D721Med (cell line): ENCODE results near the gene RASA2.

Experiments
- DNase-seq: peaks from one replicate; pipeline ENCODE4 v3.0.0; 2011; ENCODE audit warnings: low spot score; ENCODE audit not compliant: insufficient read length
- FAIRE-seq: peaks from 2 replicates; lab custom pipeline; 2011; peaks lifted over from hg19 to GRCh38; lab: Jason Lieb, UNC
- TF ChIP-seq, protein P1 (sequence below): IDR thresholded peaks from 2 replicates; pipeline ENCODE4 v1.5.1; 2012; ENCODE audit warnings: mild to moderate bottlenecking, control low read depth; ENCODE audit not compliant: insufficient read depth; ENCODE audit errors: missing control alignments

The RASA2 gene

DNA sequence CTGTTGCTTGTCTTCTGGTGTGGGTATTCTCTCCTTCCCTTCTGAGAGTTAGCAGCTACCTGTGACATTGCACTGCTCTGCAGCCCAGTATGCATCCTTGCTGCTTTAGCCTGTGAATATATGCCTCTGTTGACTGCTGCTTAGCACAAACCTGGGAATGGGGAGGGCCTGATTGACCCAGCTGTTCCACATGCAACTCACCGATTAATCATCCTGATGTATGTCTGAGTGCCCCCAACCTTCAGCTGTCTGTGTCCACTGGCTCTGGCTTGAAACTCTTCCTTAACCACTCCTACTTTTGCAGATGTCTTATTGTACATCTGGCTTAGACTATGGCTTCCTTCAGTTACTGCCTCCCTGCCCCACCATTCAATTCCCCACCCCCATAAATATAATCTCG, 119.1 kb downstream of the RASA2 start:
- FAIRE-seq (no peak), DNase-seq (no peak)
- TF ChIP-seq, protein P1, sequence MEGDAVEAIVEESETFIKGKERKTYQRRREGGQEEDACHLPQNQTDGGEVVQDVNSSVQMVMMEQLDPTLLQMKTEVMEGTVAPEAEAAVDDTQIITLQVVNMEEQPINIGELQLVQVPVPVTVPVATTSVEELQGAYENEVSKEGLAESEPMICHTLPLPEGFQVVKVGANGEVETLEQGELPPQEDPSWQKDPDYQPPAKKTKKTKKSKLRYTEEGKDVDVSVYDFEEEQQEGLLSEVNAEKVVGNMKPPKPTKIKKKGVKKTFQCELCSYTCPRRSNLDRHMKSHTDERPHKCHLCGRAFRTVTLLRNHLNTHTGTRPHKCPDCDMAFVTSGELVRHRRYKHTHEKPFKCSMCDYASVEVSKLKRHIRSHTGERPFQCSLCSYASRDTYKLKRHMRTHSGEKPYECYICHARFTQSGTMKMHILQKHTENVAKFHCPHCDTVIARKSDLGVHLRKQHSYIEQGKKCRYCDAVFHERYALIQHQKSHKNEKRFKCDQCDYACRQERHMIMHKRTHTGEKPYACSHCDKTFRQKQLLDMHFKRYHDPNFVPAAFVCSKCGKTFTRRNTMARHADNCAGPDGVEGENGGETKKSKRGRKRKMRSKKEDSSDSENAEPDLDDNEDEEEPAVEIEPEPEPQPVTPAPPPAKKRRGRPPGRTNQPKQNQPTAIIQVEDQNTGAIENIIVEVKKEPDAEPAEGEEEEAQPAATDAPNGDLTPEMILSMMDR, result no peak

DNA sequence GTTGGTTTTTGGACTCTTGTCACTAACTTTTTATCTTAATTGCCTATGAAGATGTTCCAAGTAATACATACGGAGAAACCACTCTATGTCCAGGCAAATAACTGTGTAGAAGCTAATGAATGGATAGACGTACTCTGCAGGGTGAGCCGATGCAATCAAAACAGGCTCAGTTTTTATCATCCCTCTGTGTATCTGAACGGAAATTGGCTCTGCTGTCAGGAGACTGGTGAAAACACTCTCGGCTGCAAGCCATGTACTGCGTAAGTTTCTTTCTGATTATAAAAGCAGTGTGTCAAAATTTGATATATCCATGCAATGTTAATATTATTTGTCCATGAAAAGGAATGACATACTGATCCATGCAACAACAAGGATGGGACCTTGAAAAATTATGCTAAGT, 121.6 kb downstream of the RASA2 start:
- FAIRE-seq (no peak), DNase-seq (no peak)
- TF ChIP-seq, protein P1, result no peak

DNA sequence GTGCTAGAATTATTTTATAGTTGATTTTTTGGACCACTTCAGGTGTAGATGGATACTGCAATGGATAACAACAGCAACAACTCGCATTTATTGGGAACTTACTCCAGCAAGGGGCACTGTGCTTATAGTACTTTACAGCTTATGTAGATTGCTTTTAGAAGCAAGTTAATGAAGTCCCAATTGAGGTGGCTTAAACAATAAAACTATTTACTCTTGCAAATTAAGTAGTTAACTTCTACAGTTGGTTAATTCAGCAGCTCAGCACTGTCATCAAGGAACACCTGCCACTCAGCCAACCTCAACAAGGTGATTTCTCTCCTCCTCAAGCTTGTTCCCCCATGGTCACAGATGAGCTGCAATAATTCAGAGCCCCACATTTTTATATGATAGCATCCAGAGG, 124.1 kb downstream of the RASA2 start:
- TF ChIP-seq, protein P1, result no peak
- FAIRE-seq (no peak), DNase-seq (no peak)

DNA sequence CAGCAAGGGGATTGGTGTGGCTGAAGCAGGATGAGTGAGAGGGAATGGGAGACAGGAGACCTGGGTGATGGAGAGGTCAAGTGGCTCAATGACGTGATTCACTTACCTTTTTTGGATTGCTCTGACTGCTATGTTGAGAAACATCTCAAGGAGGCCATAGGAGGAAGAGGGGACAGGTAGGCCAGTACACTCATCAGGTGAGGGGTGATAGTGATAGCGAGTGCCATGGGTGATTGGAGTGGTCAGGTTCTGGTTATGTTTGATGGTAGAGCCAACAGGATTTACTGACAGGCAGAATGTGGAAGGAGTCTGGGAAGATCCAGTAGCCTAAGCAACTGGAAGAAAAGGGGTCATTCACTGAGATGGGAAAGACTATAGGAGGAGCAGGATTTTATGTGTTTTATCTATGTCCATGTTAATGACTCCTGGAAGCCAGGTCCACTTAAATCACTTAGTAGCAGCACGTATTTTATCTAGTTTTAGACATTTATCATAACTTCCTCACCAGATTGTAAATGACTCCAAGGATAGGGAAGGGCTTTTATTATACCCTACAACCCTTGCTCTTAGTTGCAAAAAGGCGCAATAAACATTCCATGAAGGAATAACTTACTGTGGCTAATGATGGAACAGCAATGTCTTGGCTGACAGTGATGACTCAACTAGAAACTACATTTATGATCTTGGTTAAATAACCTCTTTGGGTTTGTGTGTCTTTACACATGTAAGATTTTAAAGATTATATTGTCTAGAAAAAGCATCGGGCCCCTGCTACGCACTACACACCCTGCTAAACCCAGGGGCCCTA, 131.5 kb downstream of the RASA2 start:
- DNase-seq (no peak), FAIRE-seq (no peak)
- TF ChIP-seq, protein P1, result no peak

DNA sequence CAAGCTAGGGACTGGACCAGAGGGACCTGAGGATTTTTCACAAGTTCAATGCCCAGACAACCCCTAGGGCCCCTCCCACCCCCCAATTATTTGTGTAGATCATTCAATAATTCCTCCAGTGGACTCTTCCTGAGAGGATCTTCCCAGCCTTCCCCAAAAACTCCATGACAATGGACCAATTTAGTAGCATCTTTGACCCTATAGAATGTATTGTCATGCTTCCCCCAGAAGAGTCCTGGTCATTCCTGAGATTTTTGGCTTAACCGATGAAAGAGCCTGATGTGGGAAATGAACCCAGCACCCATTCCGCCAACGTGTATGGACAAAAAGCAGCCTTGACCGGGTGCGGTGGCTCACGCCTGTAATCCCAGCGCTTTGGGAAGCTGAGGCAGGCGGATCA, 132.1 kb downstream of the RASA2 start:
- FAIRE-seq (no peak), DNase-seq (no peak)
- TF ChIP-seq, protein P1, result no peak

DNA sequence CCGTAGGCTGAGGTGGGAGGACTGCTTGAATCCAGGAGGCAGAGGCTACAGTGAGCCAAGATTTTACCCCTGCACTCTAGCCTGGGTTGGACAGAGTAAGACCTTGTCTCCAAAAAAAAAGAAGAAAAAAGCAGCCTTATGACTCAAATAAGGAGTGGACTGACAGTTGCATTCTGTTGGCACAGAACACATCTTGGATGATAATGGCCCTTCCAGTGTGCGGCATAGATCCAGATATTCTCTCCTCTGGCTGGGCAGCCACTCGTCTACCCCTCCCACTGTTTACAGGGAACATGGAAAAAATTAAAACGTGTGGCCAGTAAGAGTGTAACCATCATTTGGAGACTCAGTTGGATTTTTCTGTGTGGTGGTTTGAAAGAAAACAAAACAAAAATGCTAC, 132.6 kb downstream of the RASA2 start:
- FAIRE-seq (no peak), DNase-seq (no peak)
- TF ChIP-seq, protein P1, result no peak

DNA sequence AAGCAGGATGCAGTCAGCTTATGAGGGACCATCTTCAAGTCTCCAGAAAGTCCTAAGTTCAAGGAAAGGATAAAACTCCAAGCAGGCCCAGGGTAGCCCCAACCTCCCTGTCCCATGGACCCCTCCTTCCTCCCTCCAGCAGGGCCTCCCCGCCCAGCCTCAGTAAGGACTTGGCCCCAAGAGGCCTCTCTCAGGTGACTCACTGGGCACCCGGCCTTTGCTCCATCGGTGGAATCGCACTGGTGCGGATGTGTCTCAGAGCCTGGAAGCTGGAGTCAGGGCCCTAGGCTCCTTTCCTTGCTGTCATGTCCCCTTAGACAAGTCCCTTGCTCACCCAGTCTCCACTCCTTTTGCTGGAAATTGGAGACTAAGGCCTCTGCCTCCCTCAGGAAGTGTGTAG, 136.9 kb downstream of the RASA2 start:
- DNase-seq, result no peak
- no peak for FAIRE-seq
- TF ChIP-seq, protein P1, result no peak
